AG09309 (cell line): ENCODE data around the gene CDH4.
"Not testable (repeated sequence)": the region's sequence is repeated elsewhere in the genome, so short reads cannot be mapped to it uniquely, and the experiment has no call there.

Source experiments
- DNase-seq: peaks from one replicate; pipeline ENCODE4 v3.0.0-alpha.2; 2010; ENCODE audit warnings: low read depth
- H3K4me3 ChIP-seq: 2 replicates; pipeline ENCODE4 v1.5.1; 2011; ENCODE audit warnings: mild to moderate bottlenecking, low read depth, low read length, moderate library complexity; ENCODE audit not compliant: control insufficient read depth
- CTCF ChIP-seq: IDR thresholded peaks from 2 replicates; pipeline ENCODE4 v1.5.1; 2011; ENCODE audit warnings: mild to moderate bottlenecking, low read depth, low read length, inconsistent platforms; ENCODE audit not compliant: insufficient read depth, control insufficient read depth; ENCODE audit errors: missing control alignments

The CDH4 gene

GRCh38 chr20:61478094-61478493 is 226.0 kb downstream of the CDH4 start:
- DNase-seq: no peak
- no peak for TF ChIP-seq CTCF
- peak overlapping the region; percentile 15 for H3K4me3 ChIP-seq

GRCh38 chr20:61478611-61479305 is 226.7 kb downstream of the CDH4 start:
- TF ChIP-seq CTCF: no peak
- DNase-seq: no peak
- H3K4me3 ChIP-seq: no peak overlapping the region

GRCh38 chr20:61479433-61479832 is 227.4 kb downstream of the CDH4 start:
- H3K4me3 ChIP-seq, DNase-seq: not testable (repeated sequence)

- H3K4me3 ChIP-seq: no peak overlapping the region
- no peak for DNase-seq
- TF ChIP-seq CTCF: peak; percentile 9
These were observed 228.2 kb downstream of the CDH4 start for GRCh38 chr20:61480158-61480825.

- no peak overlapping the region for H3K4me3 ChIP-seq
- no peak for TF ChIP-seq CTCF
- no peak for DNase-seq
These were observed 230.2 kb downstream of the CDH4 start for GRCh38 chr20:61482056-61482887.

GRCh38 chr20:61482901-61483300 is 230.8 kb downstream of the CDH4 start:
- H3K4me3 ChIP-seq: no peak overlapping the region
- TF ChIP-seq CTCF: no peak
- no peak for DNase-seq
